GM12878 (cell line): ENCODE results near the gene TMEM186. TPM values are rescaled to one million over a fixed set of nuclear protein-coding genes. Genes with fewer than 3 reads are reported as not detected.

Experiments used
- ATAC-seq: fragments of 200-7000 bp; cut with Tn5 transposase; 3 replicates; pipeline ENCODE4 v1.9.1; 2020; ENCODE audit warnings: mild to moderate bottlenecking, moderate library complexity
- BruUV-seq: library from RNA; stranded (reverse); fragments of 400-500 nt; replicated peaks from 2 replicates; lab custom pipeline; 2021; lab: Mats Ljungman, UMichigan
- CTCF ChIA-PET: fragments of 300-600 bp; sonication (Branson Sonifier 250); formaldehyde crosslinking; extraction: SDS; loops from one replicate; lab custom pipeline; 2021; ENCODE audit warnings: inconsistent platforms; lab: Yijun Ruan, JAX
- POLR2A ChIA-PET: fragments of 350-600 bp; formaldehyde crosslinking; extraction: SDS; loops from one replicate; lab custom pipeline; 2021; ENCODE audit warnings: inconsistent platforms; lab: Charles Lee
- RAD21 ChIA-PET: fragments of 300-600 bp; sonication (Branson Sonifier 250); formaldehyde crosslinking; loops from one replicate; lab custom pipeline; 2023; ENCODE audit warnings: antibody characterized with exemption; ENCODE audit not compliant: unreplicated experiment; lab: Charles Lee
- SMC1A ChIA-PET: fragments of 300-600 bp; sonication (Branson Sonifier 250); formaldehyde crosslinking; loops from one replicate; lab custom pipeline; 2023; ENCODE audit not compliant: unreplicated experiment, uncharacterized antibody; lab: Charles Lee
- DNase-seq: peaks from one replicate; pipeline ENCODE4 v3.0.0-alpha.2; 2011; ENCODE audit warnings: low read depth, low spot score
- FAIRE-seq: peaks from 3 replicates; lab custom pipeline; 2011; peaks lifted over from hg19 to GRCh38; lab: Jason Lieb, UNC
- H2AFZ ChIP-seq: 2 replicates; pipeline ENCODE4 v1.6.0; 2011; ENCODE audit warnings: low read depth, low read length, control low read depth; ENCODE audit not compliant: control insufficient read depth
- H3K27ac ChIP-seq: 2 replicates; pipeline ENCODE4 v1.5.1; 2011; ENCODE audit warnings: control low read depth; ENCODE audit not compliant: control insufficient read depth, insufficient read depth
- H3K27me3 ChIP-seq, 2 experiments: replicated peaks in 1 of 2; 2 replicates each; pipeline versions ENCODE4 v1.6.0 to v1.6.1; 2011; ENCODE audit warnings: low read length in 1 of 2; ENCODE audit not compliant: control insufficient read depth in 2 of 2, insufficient read depth in 2 of 2
- H3K36me3 ChIP-seq, 2 experiments: 2 replicates each; pipeline ENCODE4 v1.5.1; 2011; ENCODE audit warnings: low read length in 1 of 2; ENCODE audit not compliant: control insufficient read depth in 2 of 2, insufficient read depth in 2 of 2
- H3K4me1 ChIP-seq: 2 replicates; pipeline ENCODE4 v1.6.1; 2011; ENCODE audit warnings: mild to moderate bottlenecking, low read length, moderate library complexity, mixed read lengths; ENCODE audit not compliant: control insufficient read depth, insufficient read depth
- H3K4me2 ChIP-seq: 2 replicates; pipeline ENCODE4 v1.6.0; 2011; ENCODE audit warnings: control low read depth; ENCODE audit not compliant: control insufficient read depth, insufficient read depth
- H3K4me3 ChIP-seq: fragments of 200-600 bp; sonication (generic); 2 replicates; pipeline ENCODE4 v1.5.1; 2016
- H3K79me2 ChIP-seq: 2 replicates; pipeline ENCODE4 v1.6.0; 2011; ENCODE audit warnings: low read length; ENCODE audit not compliant: control insufficient read depth, insufficient read depth
- H3K9ac ChIP-seq: 2 replicates; pipeline ENCODE4 v1.8.0; 2011; ENCODE audit warnings: low read length, control low read depth, mixed read lengths; ENCODE audit not compliant: control insufficient read depth, insufficient read depth
- H3K9me3 ChIP-seq: replicated peaks from 3 replicates; pipeline ENCODE4 v1.5.1; 2011; ENCODE audit warnings: mild to moderate bottlenecking, low read length; ENCODE audit not compliant: control insufficient read depth, insufficient read depth
- H4K20me1 ChIP-seq: 2 replicates; pipeline ENCODE4 v1.6.0; 2011; ENCODE audit not compliant: control insufficient read depth, insufficient read depth
- ASH2L ChIP-seq: fragments of 300-600, 200-600 bp; sonication (generic); IDR thresholded peaks from 2 replicates; pipeline ENCODE4 v1.6.1; 2017; ENCODE audit warnings: low read depth, mild to moderate bottlenecking, borderline replicate concordance
- ATF2 ChIP-seq: IDR thresholded peaks from 2 replicates; pipeline ENCODE4 v1.6.1; 2012; ENCODE audit warnings: low read length, inconsistent platforms
- CBFB ChIP-seq: IDR thresholded peaks from 2 replicates; pipeline ENCODE4 v1.6.1; 2016; ENCODE audit warnings: antibody characterized with exemption, low read depth
- ELK1 ChIP-seq: IDR thresholded peaks from 2 replicates; pipeline ENCODE4 v1.6.1; 2012; ENCODE audit warnings: low read depth, low read length, improper control_type of control experiment
- FOXK2 ChIP-seq: fragments of 450-650 bp; IDR thresholded peaks from 2 replicates; pipeline ENCODE4 v1.6.1; 2017; ENCODE audit warnings: mild to moderate bottlenecking, moderate library complexity
- HSF1 ChIP-seq: fragments of 150-350 bp; IDR thresholded peaks from 2 replicates; pipeline ENCODE4 v1.6.1; 2014; ENCODE audit warnings: mild to moderate bottlenecking, low read depth, low read length
- LARP7 ChIP-seq: fragments of 450-650 bp; IDR thresholded peaks from 2 replicates; pipeline ENCODE4 v1.6.1; 2017; ENCODE audit warnings: mild to moderate bottlenecking
- POLR2A ChIP-seq: IDR thresholded peaks from 2 replicates; pipeline ENCODE4 v1.6.1; 2011; ENCODE audit warnings: low read depth, mild to moderate bottlenecking, low read length
- RB1 ChIP-seq: fragments of 450-650 bp; formaldehyde crosslinking; IDR thresholded peaks from 2 replicates; pipeline ENCODE4 v1.6.1; 2017; ENCODE audit warnings: mild to moderate bottlenecking, borderline replicate concordance
- SMARCA5 ChIP-seq: fragments of 450-650 bp; IDR thresholded peaks from 2 replicates; pipeline ENCODE4 v1.6.1; 2017; ENCODE audit warnings: mild to moderate bottlenecking
- STAT1 ChIP-seq: fragments of 450-650 bp; conservative IDR thresholded peaks from 2 replicates; pipeline ENCODE4 v1.6.1; 2014; ENCODE audit warnings: antibody characterized with exemption, mild to moderate bottlenecking
- USF2 ChIP-seq: IDR thresholded peaks from 2 replicates; pipeline ENCODE4 v1.6.1; 2011; ENCODE audit warnings: low read depth, low read length, improper control_type of control experiment, borderline replicate concordance
- ZNF274 ChIP-seq: IDR thresholded peaks from one replicate; pipeline ENCODE4 v1.8.0; 2011; ENCODE audit not compliant: insufficient read length, insufficient read depth
- ZNF384 ChIP-seq: IDR thresholded peaks from 2 replicates; pipeline ENCODE4 v1.6.1; 2012; ENCODE audit warnings: low read depth, mild to moderate bottlenecking, low read length, improper control_type of control experiment, borderline replicate concordance
- WGBS: methylation state at CpG from one replicate; pipeline ENCODE4 v1.1.6; 2016; ENCODE audit warnings: low lambda C conversion rate; ENCODE audit not compliant: insufficient replicate concordance, insufficient coverage; ENCODE audit errors: missing lambda C conversion rate; 5-methylcytosine and 5-hydroxymethylcytosine counted together
- in situ Hi-C: fragments of 300-500 bp; cut with MboI; formaldehyde crosslinking; loops from 9 replicates; pipeline ENCODE4 v1.14.3; 2018; ENCODE audit warnings: mixed read lengths
- intact Hi-C: fragments of 100-400 bp; cut with micrococcal nuclease; formaldehyde crosslinking; loops from one replicate; pipeline ENCODE4 v1.14.2; 2022; ENCODE audit not compliant: unreplicated experiment
- polyA plus RNA-seq, 11 experiments: library from polyadenylated mRNA; depleted of rRNA in 4 of 11; unstranded in 6 of 11; stranded (reverse) in 5 of 11; fragments of >200 nt; fragmentation: Nextera tagmentation in 4 of 11; fragmentation: Illumina TruSeq in 1 of 11; extraction: Ambion mirVana in 4 of 11; extraction: Trizol in 1 of 11; gene quantifications; 1 replicate in 1 of 11; 2 replicates in 10 of 11; pipeline versions ENCODE4 v1.2.1 to v1.2.3, GENCODE V29; 2011 to 2016; ENCODE audit warnings: inconsistent platforms in 2 of 11, missing spikeins in 2 of 11, low read depth in 1 of 11
- total RNA-seq, 4 experiments: library from RNA; depleted of rRNA in 3 of 4; stranded (reverse); fragments of >200 nt in 3 of 4; fragmentation: Illumina TruSeq in 1 of 4; extraction: Trizol in 1 of 4; gene quantifications; 2 replicates each; pipeline versions ENCODE4 v1.2.1 to v1.2.3, GENCODE V29; 2013 to 2021

Gene TMEM186
- total and polyA plus RNA-seq, 10 of the 15 experiments (the other 5 are each of a cell fraction or from before 2014, with no cell fraction given): 10.6 to 28.9 (median 17.0) TPM

- Histone ChIP-seq H3K79me2 (peaks cover 3% of the 10 kb centered on the region), H3K4me3 (no peak overlapping the region), H3K4me1 (peaks cover 5% of the 10 kb centered on the region; the same call in 1 of the 2 replicates), H3K27ac (no peak overlapping the region), H3K9ac (no peak overlapping the region), H3K27me3 (no peaks in the 10 kb centered on the region), H2AFZ (no peak overlapping the region), H4K20me1 (no peaks in the 10 kb centered on the region; the same call in 1 of the 2 replicates), H3K9me3 (no peaks in the 10 kb centered on the region), H3K36me3 (peaks cover 26 to 64% of the 10 kb centered on the region in 2 experiments), H3K4me2 (no peak overlapping the region)
- CTCF ChIA-PET: interaction anchor here (0.8 kb wide), 1 partner anchor 91 kb away, joined by 3 read pairs; no protein-coding TSS in a partner anchor
- intact Hi-C loops: no loop called here
- POLR2A ChIA-PET: interaction anchor here (1.2 kb wide), 1 partner anchor 10 kb away, joined by 3 read pairs; no protein-coding TSS in a partner anchor
- no peak for TF ChIP-seq RB1
- no peak for TF ChIP-seq FOXK2
- TF ChIP-seq USF2: no peak
- no peak for TF ChIP-seq SMARCA5
- no peak for TF ChIP-seq CBFB
- no peak for TF ChIP-seq STAT1
- no peak for TF ChIP-seq ATF2
- no peak for TF ChIP-seq HSF1
- TF ChIP-seq POLR2A: no peak
- TF ChIP-seq LARP7: no peak
- no peak for TF ChIP-seq ELK1
- no peak for TF ChIP-seq ZNF384
- no peak for TF ChIP-seq ZNF274
- TF ChIP-seq ASH2L: no peak
- SMC1A ChIA-PET: no interaction called here
- RAD21 ChIA-PET: no interaction called here
- FAIRE-seq (no peak), DNase-seq (no peak), ATAC-seq (no peak)
- BruUV-seq: TSS peak; percentile 17
- WGBS: 90% methylated on average over 11 of the region's 11 CpGs
- in situ Hi-C loops: no loop called here
Observed at GRCh38 chr16:8808613-8809353, 11.3 kb upstream of the TMEM186 start.
